Neural cell (in vitro differentiated cells): ENCODE measurements around the gene OR52E8. TPM values are rescaled to one million over a fixed set of nuclear protein-coding genes. Genes with fewer than 3 reads are reported as not detected.

Source experiments
- H2AFZ ChIP-seq: fragments of 200-600, 300-800 bp; sonication (generic), shearing (Covaris generic); 2 replicates; pipeline ENCODE4 v1.6.0; 2014; ENCODE audit warnings: low read depth, mild to moderate bottlenecking, antibody characterized with exemption, low read length, moderate library complexity
- H3F3A ChIP-seq: fragments of 200-600 bp; shearing (Covaris generic); 2 replicates; pipeline ENCODE4 v1.6.1; 2016; ENCODE audit warnings: mild to moderate bottlenecking, moderate library complexity, mixed read lengths, antibody characterized with exemption, low read length; ENCODE audit not compliant: insufficient read depth, poor library complexity, severe bottlenecking
- H3K27ac ChIP-seq: fragments of 200-600, 300-800 bp; sonication (generic), shearing (Covaris generic); 2 replicates; pipeline ENCODE4 v1.5.1; 2014; ENCODE audit warnings: mild to moderate bottlenecking, low read length, moderate library complexity
- H3K27me3 ChIP-seq: fragments of 300-800, 200-600 bp; sonication (generic), shearing (Covaris generic); 2 replicates; pipeline ENCODE4 v1.6.0; 2014; ENCODE audit warnings: mild to moderate bottlenecking, low read depth, low read length, moderate library complexity; ENCODE audit not compliant: insufficient read depth
- H3K36me3 ChIP-seq: fragments of 300-800, 200-600 bp; sonication (generic), shearing (Covaris generic); 2 replicates; pipeline ENCODE4 v1.5.1; 2014; ENCODE audit warnings: mild to moderate bottlenecking, antibody characterized with exemption, low read length, moderate library complexity; ENCODE audit not compliant: insufficient read depth
- H3K4me2 ChIP-seq: fragments of 300-800, 200-600 bp; sonication (generic), shearing (Covaris generic); 2 replicates; pipeline ENCODE4 v1.6.0; 2014; ENCODE audit warnings: mild to moderate bottlenecking, low read length
- H3K4me3 ChIP-seq: fragments of 300-800, 200-600 bp; sonication (generic), shearing (Covaris generic); 2 replicates; pipeline ENCODE4 v1.5.1; 2014; ENCODE audit warnings: mild to moderate bottlenecking, low read length, moderate library complexity
- H3K79me2 ChIP-seq: fragments of 200-600 bp; shearing (Covaris generic); replicated peaks from 2 replicates; pipeline ENCODE4 v1.6.0; 2014; ENCODE audit warnings: mild to moderate bottlenecking, low read length, moderate library complexity; ENCODE audit not compliant: insufficient read depth
- H3K9ac ChIP-seq: fragments of 300-800, 200-600 bp; sonication (generic), shearing (Covaris generic); 2 replicates; pipeline ENCODE4 v1.6.1; 2016; ENCODE audit warnings: mild to moderate bottlenecking, low read length, mixed read lengths
- H3K9me2 ChIP-seq: fragments of 200-600 bp; shearing (Covaris generic); 2 replicates; pipeline ENCODE4 v1.6.1; 2016; ENCODE audit warnings: mild to moderate bottlenecking, low read length, mixed read lengths; ENCODE audit not compliant: insufficient read depth
- H3K9me3 ChIP-seq: fragments of 200-600, 300-800 bp; sonication (generic), shearing (Covaris generic); 2 replicates; pipeline ENCODE4 v1.6.1; 2016; ENCODE audit warnings: mild to moderate bottlenecking, mixed run types, low read length, moderate library complexity, mixed read lengths
- H4K20me1 ChIP-seq: fragments of 200-600 bp; shearing (Covaris generic); 2 replicates; pipeline ENCODE4 v1.6.1; 2016; ENCODE audit warnings: mild to moderate bottlenecking, mixed run types; ENCODE audit not compliant: insufficient read depth
- EP300 ChIP-seq: fragments of 450-650 bp; conservative IDR thresholded peaks from 2 replicates; pipeline ENCODE4 v1.6.1; 2014; ENCODE audit warnings: antibody characterized with exemption, mild to moderate bottlenecking, moderate library complexity; ENCODE audit not compliant: poor library complexity, severe bottlenecking
- EZH2 ChIP-seq: fragments of 200-600, 300-800 bp; shearing (Covaris generic), sonication (generic); IDR thresholded peaks from 2 replicates; pipeline ENCODE4 v1.6.1; 2014; ENCODE audit warnings: antibody characterized with exemption, low read length, borderline replicate concordance, mild to moderate bottlenecking; ENCODE audit not compliant: insufficient read depth, poor library complexity, severe bottlenecking
- MXI1 ChIP-seq: fragments of 450-650 bp; conservative IDR thresholded peaks from 2 replicates; pipeline ENCODE4 v1.6.1; 2014; ENCODE audit warnings: antibody characterized with exemption, mild to moderate bottlenecking; ENCODE audit not compliant: poor library complexity, severe bottlenecking
- POLR2AphosphoS5 ChIP-seq: IDR thresholded peaks from 2 replicates; pipeline ENCODE4 v1.6.1; 2012
- RAD21 ChIP-seq: fragments of 450-650 bp; conservative IDR thresholded peaks from 2 replicates; pipeline ENCODE4 v1.6.1; 2014; ENCODE audit warnings: antibody characterized with exemption, mild to moderate bottlenecking, moderate library complexity
- SMC3 ChIP-seq: fragments of 450-650 bp; conservative IDR thresholded peaks from 2 replicates; pipeline ENCODE4 v1.6.1; 2014; ENCODE audit warnings: antibody characterized with exemption, mild to moderate bottlenecking, moderate library complexity; ENCODE audit not compliant: poor library complexity
- TAF1 ChIP-seq: IDR thresholded peaks from 2 replicates; pipeline ENCODE4 v1.6.1; 2012; ENCODE audit warnings: low read depth
- polyA minus RNA-seq: library from RNA; depleted of rRNA, polyadenylated mRNA; stranded (reverse); fragments of >200 nt; gene quantifications from 2 replicates; pipeline ENCODE4 v1.2.3, GENCODE V29; 2014
- polyA plus RNA-seq: library from polyadenylated mRNA; depleted of rRNA; stranded (reverse); fragments of >200 nt; gene quantifications from 2 replicates; pipeline ENCODE4 v1.2.3, GENCODE V29; 2014
- TF ChIP-seq, protein P1 (sequence below): IDR thresholded peaks from 2 replicates; pipeline ENCODE4 v1.6.1; 2012; ENCODE audit warnings: borderline replicate concordance
- TF ChIP-seq, protein P2 (sequence below): fragments of 450-650 bp; IDR thresholded peaks from 2 replicates; pipeline ENCODE4 v1.5.1; 2014; ENCODE audit warnings: antibody characterized with exemption, mild to moderate bottlenecking, moderate library complexity; ENCODE audit not compliant: poor library complexity, severe bottlenecking

Gene OR52E8
- polyA plus RNA-seq (not detected in 2 replicates), polyA minus RNA-seq (not detected in 2 replicates)

DNA sequence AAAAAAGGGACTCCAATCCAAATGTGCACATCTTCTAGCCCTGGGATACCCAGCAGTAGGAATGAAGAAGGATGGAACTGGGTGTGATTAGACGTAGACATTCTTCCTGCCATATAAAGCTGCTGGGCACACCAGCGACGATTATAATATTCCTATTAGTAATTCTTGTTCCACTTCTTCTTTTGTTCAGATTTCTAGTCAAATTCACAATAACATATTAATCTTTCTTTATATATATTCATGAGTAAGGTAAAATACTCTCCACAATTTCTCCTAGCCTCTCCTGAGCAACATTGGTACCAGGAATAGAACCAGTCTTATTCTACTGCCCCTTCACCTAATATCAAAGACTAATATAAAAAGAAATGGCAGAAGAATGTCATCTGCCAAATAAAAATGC is at the start of gene OR52E8:
Gene OR52E8, minus strand, starts transcription at position 101 of the 400 bp plus-strand sequence. Its CDS starts 0 bp downstream, at position 101.
- TF ChIP-seq, protein P1, sequence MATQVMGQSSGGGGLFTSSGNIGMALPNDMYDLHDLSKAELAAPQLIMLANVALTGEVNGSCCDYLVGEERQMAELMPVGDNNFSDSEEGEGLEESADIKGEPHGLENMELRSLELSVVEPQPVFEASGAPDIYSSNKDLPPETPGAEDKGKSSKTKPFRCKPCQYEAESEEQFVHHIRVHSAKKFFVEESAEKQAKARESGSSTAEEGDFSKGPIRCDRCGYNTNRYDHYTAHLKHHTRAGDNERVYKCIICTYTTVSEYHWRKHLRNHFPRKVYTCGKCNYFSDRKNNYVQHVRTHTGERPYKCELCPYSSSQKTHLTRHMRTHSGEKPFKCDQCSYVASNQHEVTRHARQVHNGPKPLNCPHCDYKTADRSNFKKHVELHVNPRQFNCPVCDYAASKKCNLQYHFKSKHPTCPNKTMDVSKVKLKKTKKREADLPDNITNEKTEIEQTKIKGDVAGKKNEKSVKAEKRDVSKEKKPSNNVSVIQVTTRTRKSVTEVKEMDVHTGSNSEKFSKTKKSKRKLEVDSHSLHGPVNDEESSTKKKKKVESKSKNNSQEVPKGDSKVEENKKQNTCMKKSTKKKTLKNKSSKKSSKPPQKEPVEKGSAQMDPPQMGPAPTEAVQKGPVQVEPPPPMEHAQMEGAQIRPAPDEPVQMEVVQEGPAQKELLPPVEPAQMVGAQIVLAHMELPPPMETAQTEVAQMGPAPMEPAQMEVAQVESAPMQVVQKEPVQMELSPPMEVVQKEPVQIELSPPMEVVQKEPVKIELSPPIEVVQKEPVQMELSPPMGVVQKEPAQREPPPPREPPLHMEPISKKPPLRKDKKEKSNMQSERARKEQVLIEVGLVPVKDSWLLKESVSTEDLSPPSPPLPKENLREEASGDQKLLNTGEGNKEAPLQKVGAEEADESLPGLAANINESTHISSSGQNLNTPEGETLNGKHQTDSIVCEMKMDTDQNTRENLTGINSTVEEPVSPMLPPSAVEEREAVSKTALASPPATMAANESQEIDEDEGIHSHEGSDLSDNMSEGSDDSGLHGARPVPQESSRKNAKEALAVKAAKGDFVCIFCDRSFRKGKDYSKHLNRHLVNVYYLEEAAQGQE = no peak
- TF ChIP-seq MXI1 (no peak), RAD21 (no peak), EZH2 (no peak), POLR2AphosphoS5 (no peak), SMC3 (no peak), EP300 (no peak)
- TF ChIP-seq, protein P2, sequence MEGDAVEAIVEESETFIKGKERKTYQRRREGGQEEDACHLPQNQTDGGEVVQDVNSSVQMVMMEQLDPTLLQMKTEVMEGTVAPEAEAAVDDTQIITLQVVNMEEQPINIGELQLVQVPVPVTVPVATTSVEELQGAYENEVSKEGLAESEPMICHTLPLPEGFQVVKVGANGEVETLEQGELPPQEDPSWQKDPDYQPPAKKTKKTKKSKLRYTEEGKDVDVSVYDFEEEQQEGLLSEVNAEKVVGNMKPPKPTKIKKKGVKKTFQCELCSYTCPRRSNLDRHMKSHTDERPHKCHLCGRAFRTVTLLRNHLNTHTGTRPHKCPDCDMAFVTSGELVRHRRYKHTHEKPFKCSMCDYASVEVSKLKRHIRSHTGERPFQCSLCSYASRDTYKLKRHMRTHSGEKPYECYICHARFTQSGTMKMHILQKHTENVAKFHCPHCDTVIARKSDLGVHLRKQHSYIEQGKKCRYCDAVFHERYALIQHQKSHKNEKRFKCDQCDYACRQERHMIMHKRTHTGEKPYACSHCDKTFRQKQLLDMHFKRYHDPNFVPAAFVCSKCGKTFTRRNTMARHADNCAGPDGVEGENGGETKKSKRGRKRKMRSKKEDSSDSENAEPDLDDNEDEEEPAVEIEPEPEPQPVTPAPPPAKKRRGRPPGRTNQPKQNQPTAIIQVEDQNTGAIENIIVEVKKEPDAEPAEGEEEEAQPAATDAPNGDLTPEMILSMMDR = no peak
- Histone ChIP-seq H3K9ac (no peak within 1 kb of the TSS), H3K27ac (no peak within 1 kb of the TSS), H4K20me1 (no peaks in the 10 kb centered on the region), H3K9me3 (no peaks in the 10 kb centered on the region), H3K9me2 (no peaks in the 10 kb centered on the region), H3F3A (no peaks in the 10 kb centered on the region), H3K79me2 (no peaks in the 10 kb centered on the region), H3K4me3 (no peak within 1 kb of the TSS), H3K36me3 (no peaks in the 10 kb centered on the region), H3K4me2 (no peak within 1 kb of the TSS), H3K27me3 (no peaks in the 10 kb centered on the region), H2AFZ (no peak within 1 kb of the TSS)

DNA sequence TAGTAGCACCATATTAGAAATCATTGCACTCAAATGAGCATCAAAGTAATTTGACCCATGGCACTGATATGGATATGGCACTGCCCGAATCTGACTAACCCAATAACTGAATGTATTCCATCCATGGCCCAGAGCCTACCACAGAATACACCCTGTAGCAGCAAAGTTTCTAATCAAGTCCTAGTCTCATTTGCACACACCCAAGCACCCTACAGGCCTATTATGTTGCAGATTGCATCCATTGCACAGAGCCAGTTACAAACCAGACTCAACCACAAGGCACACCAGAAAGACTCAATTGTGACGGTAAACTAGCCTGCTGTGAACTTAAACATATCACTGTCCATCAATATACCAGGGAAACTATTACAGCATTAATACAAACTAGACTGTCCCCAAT is 42.0 kb upstream of the OR52E8 start:
- Histone ChIP-seq H3K36me3 (no peaks in the 10 kb centered on the region), H3K27me3 (no peaks in the 10 kb centered on the region), H3K9me2 (no peaks in the 10 kb centered on the region), H2AFZ (no peak overlapping the region), H3K4me3 (no peak overlapping the region), H3K9me3 (no peaks in the 10 kb centered on the region), H3K9ac (no peak overlapping the region), H3K27ac (no peak overlapping the region), H3K4me2 (no peak overlapping the region), H4K20me1 (no peaks in the 10 kb centered on the region), H3K79me2 (no peaks in the 10 kb centered on the region), H3F3A (no peaks in the 10 kb centered on the region)
- TF ChIP-seq, protein P1 = no peak
- no peak for TF ChIP-seq RAD21
- no peak for TF ChIP-seq TAF1
- no peak for TF ChIP-seq EZH2
- TF ChIP-seq, protein P2 = no peak
- TF ChIP-seq POLR2AphosphoS5 = no peak
- no peak for TF ChIP-seq SMC3
- TF ChIP-seq EP300 = no peak
- no peak for TF ChIP-seq MXI1
